Retinal pigment epithelial cell (primary cell): ENCODE results near the gene ZSWIM8.

Source experiments
- DNase-seq: peaks from one replicate; pipeline ENCODE4 v3.0.0-alpha.2; 2010; ENCODE audit warnings: low read depth
- H3K4me3 ChIP-seq: 2 replicates; pipeline ENCODE4 v1.5.1; 2011; ENCODE audit warnings: mild to moderate bottlenecking, low read length, control low read depth, moderate library complexity
- CTCF ChIP-seq: conservative IDR thresholded peaks from 2 replicates; pipeline ENCODE4 v1.5.1; 2011; ENCODE audit warnings: low read depth, low read length, control low read depth, inconsistent platforms

Gene ZSWIM8

DNA sequence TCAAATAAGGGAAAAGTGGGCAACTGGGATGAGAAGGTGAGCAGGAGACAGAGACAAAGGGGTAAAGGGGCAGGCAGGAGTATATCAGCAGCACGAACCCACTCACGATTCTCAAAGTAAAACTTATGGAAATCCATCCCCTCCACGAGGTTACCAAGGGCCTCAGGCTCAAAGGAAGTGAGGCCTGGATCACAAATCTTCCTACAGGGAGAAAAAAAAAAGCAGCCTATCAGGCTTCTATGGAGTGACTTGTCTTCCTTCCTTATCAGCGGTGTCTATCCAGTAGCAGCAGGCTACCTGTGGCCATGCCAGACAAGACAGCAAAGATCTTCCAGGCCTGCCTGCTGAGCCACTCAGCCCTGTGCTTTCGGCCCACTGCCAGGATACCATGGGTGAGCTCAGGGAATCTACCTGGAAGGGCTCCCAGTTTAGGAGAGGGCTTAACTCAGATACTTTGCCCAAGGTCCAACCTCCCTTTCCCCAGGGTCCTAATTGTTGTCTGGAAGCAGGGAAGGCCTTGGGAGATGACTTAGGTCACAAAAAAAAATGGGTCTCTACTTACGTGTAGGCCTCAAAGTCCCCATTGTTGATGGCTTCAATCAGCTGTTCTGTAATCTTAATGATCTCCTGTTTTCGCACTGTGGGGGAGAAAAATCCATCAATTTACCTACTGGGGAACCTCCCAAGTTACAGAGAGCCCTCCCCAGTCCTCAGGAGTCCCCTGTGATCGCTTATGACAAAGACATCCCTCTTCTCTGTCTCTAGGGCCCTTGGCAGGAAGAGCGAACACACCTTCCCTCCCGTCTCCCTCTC, 31.7 kb downstream of the ZSWIM8 start:
- no peak overlapping the region for H3K4me3 ChIP-seq
- DNase-seq, result no peak
- TF ChIP-seq CTCF, result no peak

DNA sequence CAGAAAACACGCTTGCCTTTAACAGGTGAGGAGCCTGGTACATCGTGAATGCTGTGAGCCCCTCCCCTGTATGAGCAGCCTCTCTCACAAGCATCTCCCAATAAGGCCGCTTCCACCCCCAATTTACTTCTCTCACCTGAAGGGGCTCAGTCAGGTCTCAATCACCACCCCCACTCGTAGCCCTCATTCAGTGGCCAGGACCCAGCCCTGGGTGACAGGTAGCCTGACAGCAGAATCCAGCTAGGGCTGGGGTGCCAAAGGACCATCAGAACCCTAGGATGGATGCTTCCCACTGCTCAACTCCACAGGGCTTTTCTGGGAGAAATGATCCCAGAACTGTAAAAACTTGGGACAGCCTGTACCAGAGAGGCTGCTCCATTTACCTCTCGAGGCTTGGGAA, 32.4 kb downstream of the ZSWIM8 start:
- TF ChIP-seq CTCF, result no peak
- H3K4me3 ChIP-seq, result no peak overlapping the region
- no peak for DNase-seq

- no peak for TF ChIP-seq CTCF
- no peak for DNase-seq
- no peak overlapping the region for H3K4me3 ChIP-seq
Measured at GRCh38 chr10:73818402-73818801, 33.0 kb downstream of the ZSWIM8 start.

- no peak overlapping the region for H3K4me3 ChIP-seq
- no peak for DNase-seq
- TF ChIP-seq CTCF, result no peak
Measured at GRCh38 chr10:73819081-73819480, 33.7 kb downstream of the ZSWIM8 start.

DNA sequence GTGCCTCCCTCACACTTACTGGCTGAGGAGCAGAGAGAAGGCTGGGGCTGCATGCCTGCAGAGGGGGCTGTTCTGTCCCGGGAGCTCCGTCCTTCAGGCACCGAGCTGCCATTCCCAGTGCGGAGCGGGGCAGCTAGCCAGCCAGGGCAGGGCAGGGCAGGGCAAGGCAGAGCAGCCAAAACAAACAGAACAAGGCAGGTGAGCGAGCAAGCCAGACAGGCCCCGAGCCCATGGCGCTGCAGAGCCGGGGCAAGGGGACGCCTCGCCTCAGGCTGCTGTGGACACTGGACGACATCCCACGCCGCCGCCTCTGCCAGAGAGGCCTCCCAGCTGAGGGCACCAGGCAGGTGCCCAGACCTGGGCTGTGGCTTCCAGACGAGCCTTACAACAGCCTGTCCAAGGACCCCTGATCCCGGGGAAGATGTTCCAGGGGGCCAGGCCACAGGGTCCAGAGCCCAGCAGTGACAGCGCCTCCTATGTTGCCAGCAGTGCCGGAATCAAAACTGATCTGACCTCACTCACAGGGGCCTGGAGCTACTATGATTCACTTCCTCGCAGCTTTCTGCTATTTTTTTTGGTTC, 34.2 kb downstream of the ZSWIM8 start:
- TF ChIP-seq CTCF, result no peak
- DNase-seq, result no peak
- H3K4me3 ChIP-seq, result no peak overlapping the region

- DNase-seq, result no peak
- no peak for TF ChIP-seq CTCF
- H3K4me3 ChIP-seq, result no peak overlapping the region
Measured at GRCh38 chr10:73823391-73823790, 38.0 kb downstream of the ZSWIM8 start.
